ENCODE data around the gene STK35. TPM values are rescaled to one million over a fixed set of nuclear protein-coding genes. Genes with fewer than 3 reads are reported as not detected.
A peak's percentile ranks its signal among the peaks of the same experiment; 100 is the strongest.

Gene STK35
- total RNA-seq, 1 donor from 2014 or later: 21.8 TPM

GRCh38 chr20:2053615-2054014 lies 48.0 kb upstream of the STK35 start:
- Histone ChIP-seq H3K79me2 (ENCODE audit: low read depth) (no peaks in the 10 kb centered on the region), H3K4me2 (no peak overlapping the region), H3K4me1 (no peaks in the 10 kb centered on the region), H4K20me1 (ENCODE audit: low read depth) (no peaks in the 10 kb centered on the region), H3K36me3 (no peaks in the 10 kb centered on the region), H3K9me3 (ENCODE audit: low read depth) (no peaks in the 10 kb centered on the region), H3F3A (ENCODE audit: low read depth) (no peaks in the 10 kb centered on the region), H2AFZ (replicated peaks) (no peak overlapping the region), H3K27me3 (no peaks in the 10 kb centered on the region), H3K4me3 (no peak overlapping the region), H3K9ac (no peak overlapping the region), H3K27ac (no peak overlapping the region)
- Mint-ChIP-seq H3K27ac (no peak overlapping the region), H3K4me3 (no peak overlapping the region), H3K4me1 (no peaks in the 10 kb centered on the region), H3K9me3 (peaks cover 3% of the 10 kb centered on the region), H3K36me3 (no peaks in the 10 kb centered on the region), H3K27me3 (ENCODE audit: insufficient read depth, low read depth) (peaks cover 3% of the 10 kb centered on the region)
- DNase-seq (ENCODE audit: low spot score): no peak
- TF ChIP-seq EZH2phosphoT487 (IDR thresholded peaks at IDR 0.05) (no peak), CTCF (IDR thresholded peaks at IDR 0.05) (no peak), EZH2 (IDR thresholded peaks at IDR 0.05) (no peak)

- Histone ChIP-seq H3K27me3 (no peaks in the 10 kb centered on the region), H3K4me2 (no peak overlapping the region), H3K4me1 (no peaks in the 10 kb centered on the region), H2AFZ (replicated peaks) (no peak overlapping the region), H4K20me1 (ENCODE audit: low read depth) (no peaks in the 10 kb centered on the region), H3F3A (ENCODE audit: low read depth) (peaks cover 9% of the 10 kb centered on the region), H3K9ac (no peak overlapping the region), H3K9me3 (ENCODE audit: low read depth) (no peaks in the 10 kb centered on the region), H3K27ac (no peak overlapping the region), H3K36me3 (no peaks in the 10 kb centered on the region), H3K4me3 (no peak overlapping the region), H3K79me2 (ENCODE audit: low read depth) (no peaks in the 10 kb centered on the region)
- peaks cover 3% of the 10 kb centered on the region for H3K27me3 Mint-ChIP-seq (ENCODE audit: insufficient read depth, low read depth)
- no peak overlapping the region for H3K4me3 Mint-ChIP-seq
- H3K4me1 Mint-ChIP-seq: no peaks in the 10 kb centered on the region
- no peak for TF ChIP-seq EZH2 (IDR thresholded peaks at IDR 0.05)
- no peak for TF ChIP-seq EZH2phosphoT487 (IDR thresholded peaks at IDR 0.05)
- TF ChIP-seq CTCF (IDR thresholded peaks at IDR 0.05): no peak
- H3K27ac Mint-ChIP-seq: no peak overlapping the region
- no peaks in the 10 kb centered on the region for H3K36me3 Mint-ChIP-seq
- no peak for DNase-seq (ENCODE audit: low spot score)
- peaks cover 3% of the 10 kb centered on the region for H3K9me3 Mint-ChIP-seq
Measured at GRCh38 chr20:2054911-2055310, 46.7 kb upstream of the STK35 start.

DNA sequence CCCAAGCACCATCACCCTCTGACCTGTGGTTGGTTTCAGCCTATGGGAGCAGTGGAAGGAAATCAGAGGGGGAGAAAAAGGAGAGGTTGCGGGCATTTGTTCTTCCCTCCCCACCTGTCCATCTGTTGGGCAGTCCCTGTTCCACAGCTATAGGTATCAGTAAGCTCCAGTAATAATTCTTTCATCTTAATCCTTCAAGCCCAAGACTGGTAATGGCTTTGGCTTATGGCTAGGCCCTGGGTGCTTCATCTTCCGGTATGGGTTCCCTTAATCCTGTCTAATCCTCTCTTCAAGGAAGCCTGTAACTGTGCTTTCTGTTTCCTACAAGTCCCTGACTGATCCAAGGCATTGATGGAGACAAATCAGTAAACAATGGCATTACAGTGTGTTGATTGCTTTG lies 42.2 kb upstream of the STK35 start:
- no peak overlapping the region for H3K27ac ChIP-seq

More for the DNA sequence above, 42.2 kb upstream of the STK35 start:
- Histone ChIP-seq H3K9me3 (ENCODE audit: low read depth) (no peaks in the 10 kb centered on the region), H3K27me3 (no peaks in the 10 kb centered on the region), H2AFZ (replicated peaks) (no peak overlapping the region), H3K4me1 (no peaks in the 10 kb centered on the region), H3K4me2 (no peak overlapping the region), H3K36me3 (no peaks in the 10 kb centered on the region), H3K4me3 (no peak overlapping the region), H4K20me1 (ENCODE audit: low read depth) (no peaks in the 10 kb centered on the region), H3F3A (ENCODE audit: low read depth) (peaks cover 9% of the 10 kb centered on the region), H3K79me2 (ENCODE audit: low read depth) (no peaks in the 10 kb centered on the region), H3K9ac (no peak overlapping the region)
- peaks cover 11% of the 10 kb centered on the region for H3K27me3 Mint-ChIP-seq (ENCODE audit: insufficient read depth, low read depth)
- peak; percentile 37 for DNase-seq (ENCODE audit: low spot score)
- H3K27ac Mint-ChIP-seq: no peak overlapping the region
- TF ChIP-seq EZH2 (IDR thresholded peaks at IDR 0.05) (no peak), CTCF (IDR thresholded peaks at IDR 0.05) (no peak), EZH2phosphoT487 (IDR thresholded peaks at IDR 0.05) (no peak)
- no peaks in the 10 kb centered on the region for H3K36me3 Mint-ChIP-seq
- peaks cover 2% of the 10 kb centered on the region for H3K9me3 Mint-ChIP-seq
- no peak overlapping the region for H3K4me3 Mint-ChIP-seq
- H3K4me1 Mint-ChIP-seq: no peaks in the 10 kb centered on the region
